ENCODE results near the gene TNFRSF11A. TPM values are rescaled to one million over a fixed set of nuclear protein-coding genes. Genes with fewer than 3 reads are reported as not detected.

The TNFRSF11A gene
- total RNA-seq, 6 donors from 2014 or later: 1.7 to 5.9 (median 4.4) TPM

GRCh38 chr18:62300359-62300963 is 24.6 kb upstream of the TNFRSF11A start:
- Histone ChIP-seq H3K4me3 (no peak overlapping the region), H3K27me3 (no peaks in the 10 kb centered on the region), H3K4me1 (no peaks in the 10 kb centered on the region), H3K27ac (no peak overlapping the region), H3K36me3 (peaks cover 4 to 62% (median 10%) of the 10 kb centered on the region in 4 donors), H3K9me3 (no peaks in the 10 kb centered on the region)
- TF ChIP-seq CTCF (IDR thresholded peaks at IDR 0.05): no peak
- TF ChIP-seq EP300 (IDR thresholded peaks at IDR 0.05): no peak
- no peak for TF ChIP-seq POLR2AphosphoS5 (IDR thresholded peaks at IDR 0.05)
- no peak for TF ChIP-seq POLR2A (IDR thresholded peaks at IDR 0.05)
- WGBS, 2 donors: 91 to 96% methylated on average over 3 of the region's 3 CpGs
- DNase-seq (no peak), ATAC-seq (ENCODE audit: low FRiP score in 2 of 2) (no peak)

- H3K9me3 ChIP-seq: no peaks in the 10 kb centered on the region
- H3K36me3 ChIP-seq: peaks cover 4 to 69% (median 10%) of the 10 kb centered on the region in 4 donors
- no peak overlapping the region for H3K27ac ChIP-seq
- no peak overlapping the region for H3K4me3 ChIP-seq
- ATAC-seq (ENCODE audit: low FRiP score in 2 of 2) (no peak), DNase-seq (no peak)
- TF ChIP-seq POLR2AphosphoS5 (IDR thresholded peaks at IDR 0.05) (no peak), CTCF (IDR thresholded peaks at IDR 0.05) (no peak), POLR2A (IDR thresholded peaks at IDR 0.05) (no peak), EP300 (IDR thresholded peaks at IDR 0.05) (no peak)
- no peaks in the 10 kb centered on the region for H3K4me1 ChIP-seq
- 96 to 100% methylated on average over 1 of the region's 1 CpG for WGBS, 2 donors
- no peaks in the 10 kb centered on the region for H3K27me3 ChIP-seq
These were observed 23.8 kb upstream of the TNFRSF11A start for GRCh38 chr18:62301322-62301721.

GRCh38 chr18:62312851-62313250 is 12.3 kb upstream of the TNFRSF11A start:
- TF ChIP-seq POLR2A (IDR thresholded peaks at IDR 0.05): no peak
- Histone ChIP-seq H3K4me1 (no peaks in the 10 kb centered on the region), H3K4me3 (no peak overlapping the region), H3K27me3 (no peaks in the 10 kb centered on the region), H3K36me3 (peaks cover 0 to 16% (median 8%) of the 10 kb centered on the region in 4 donors), H3K27ac (no peak overlapping the region), H3K9me3 (no peaks in the 10 kb centered on the region)
- DNase-seq: no peak
- WGBS, 2 donors: 96 to 98% methylated on average over 1 of the region's 1 CpG
- no peak for ATAC-seq (ENCODE audit: low FRiP score in 2 of 2)

- Histone ChIP-seq H3K36me3 (no peaks in the 10 kb centered on the region), H3K27me3 (no peaks in the 10 kb centered on the region), H3K4me3 (no peak overlapping the region), H3K27ac (no peak overlapping the region), H3K9me3 (no peaks in the 10 kb centered on the region), H3K4me1 (no peaks in the 10 kb centered on the region)
- TF ChIP-seq POLR2AphosphoS5 (IDR thresholded peaks at IDR 0.05) (no peak), POLR2A (IDR thresholded peaks at IDR 0.05) (no peak)
- 71 to 81% methylated on average over 4 of the region's 4 CpGs for WGBS, 2 donors
- DNase-seq (no peak), ATAC-seq (ENCODE audit: low FRiP score in 2 of 2) (no peak)
These were observed 6.6 kb upstream of the TNFRSF11A start for GRCh38 chr18:62318228-62319180.

GRCh38 chr18:62321201-62321600 is 3.9 kb upstream of the TNFRSF11A start:
- Histone ChIP-seq H3K36me3 (no peaks in the 10 kb centered on the region), H3K9me3 (no peaks in the 10 kb centered on the region), H3K4me3 (no peak overlapping the region), H3K4me1 (peaks cover 15 to 22% (median 19%) of the 10 kb centered on the region in 4 donors), H3K27me3 (peaks cover 0 to 12% (median 2%) of the 10 kb centered on the region in 4 donors), H3K27ac (no peak overlapping the region)
- no peak for DNase-seq
- 42 to 48% methylated on average over 3 of the region's 3 CpGs for WGBS, 2 donors
- ATAC-seq (ENCODE audit: low FRiP score in 2 of 2): no peak
- TF ChIP-seq CTCF (IDR thresholded peaks at IDR 0.05) (no peak), POLR2A (IDR thresholded peaks at IDR 0.05) (no peak), POLR2AphosphoS5 (IDR thresholded peaks at IDR 0.05) (no peak), EP300 (IDR thresholded peaks at IDR 0.05) (no peak)
